Lung (tissue), 12 donors: Measurements from ENCODE around the gene C4orf50. TPM values are rescaled to one million over a fixed set of nuclear protein-coding genes. Genes with fewer than 3 reads are reported as not detected.

Experiments used
- ATAC-seq: fragments of 200-7000 bp; cut with Tn5 transposase; one replicate; pipeline ENCODE4 v1.9.1; 2020; ENCODE audit warnings: moderate number of reproducible peaks; ENCODE audit not compliant: insufficient read depth, low FRiP score
- DNase-seq, 3 donors: peaks; one replicate each; pipeline ENCODE4 v3.0.0-alpha.2; 2013 to 2017
- H3K27ac ChIP-seq, 2 donors: one replicate each; pipeline ENCODE4 v1.5.1; 2013; ENCODE audit warnings: mild to moderate bottlenecking in 2 of 2, moderate library complexity in 2 of 2, control low read depth in 1 of 2, inconsistent platforms in 1 of 2, low read depth in 1 of 2, low read length in 1 of 2
- H3K27me3 ChIP-seq, 3 donors: one replicate each; pipeline ENCODE4 v1.5.1; 2013; ENCODE audit warnings: low read length in 2 of 3; ENCODE audit not compliant: control insufficient read depth in 3 of 3, insufficient read depth in 3 of 3
- H3K36me3 ChIP-seq, 4 donors: one replicate each; pipeline ENCODE4 v1.5.1; 2013; ENCODE audit warnings: low read length in 4 of 4, mild to moderate bottlenecking in 1 of 4, moderate library complexity in 1 of 4; ENCODE audit not compliant: control insufficient read depth in 4 of 4, insufficient read depth in 4 of 4
- H3K4me1 ChIP-seq, 5 donors: one replicate each; pipeline ENCODE4 v1.5.1; 2013; ENCODE audit warnings: low read length in 5 of 5, mild to moderate bottlenecking in 2 of 5, moderate library complexity in 1 of 5; ENCODE audit not compliant: control insufficient read depth in 5 of 5, insufficient read depth in 5 of 5
- H3K4me3 ChIP-seq: one replicate; pipeline ENCODE4 v1.5.1; 2013; ENCODE audit warnings: mild to moderate bottlenecking, control low read depth, moderate library complexity
- H3K9ac ChIP-seq, 2 donors: one replicate each; pipeline ENCODE4 v1.5.1; 2013; ENCODE audit warnings: low read length in 2 of 2, control low read depth in 1 of 2; ENCODE audit not compliant: insufficient read depth in 1 of 2
- H3K9me3 ChIP-seq, 4 donors: one replicate each; pipeline ENCODE4 v1.5.1; 2013; ENCODE audit warnings: low read length in 3 of 4, mild to moderate bottlenecking in 1 of 4, moderate library complexity in 1 of 4; ENCODE audit not compliant: control insufficient read depth in 4 of 4, insufficient read depth in 3 of 4
- CTCF ChIP-seq: IDR thresholded peaks from 2 replicates; pipeline ENCODE4 v1.5.1; 2012; ENCODE audit warnings: mild to moderate bottlenecking; ENCODE audit errors: control extremely low read depth, extremely low read depth
- WGBS, 2 donors: extraction: QIAGEN DNeasy Blood & Tissue Kit; methylation state at CpG; one replicate each; pipeline ENCODE4 v1.1.7; 2013; 5-methylcytosine and 5-hydroxymethylcytosine counted together
- polyA plus RNA-seq, 2 donors: library from polyadenylated mRNA; stranded (reverse); fragments of 200-250 nt; gene quantifications; one replicate each; pipeline ENCODE4 v1.2.1, GENCODE V29; 2013
- total RNA-seq, 2 donors: library from RNA; depleted of rRNA in 1 of 2; stranded (reverse); fragments of >200 nt in 1 of 2; gene quantifications; one replicate each; pipeline ENCODE4 v1.2.1, GENCODE V29; 2014 to 2021
- donor health status: control.
- donor health status: control.
- donor health status: Bipolar disorder and iron deficiency.
- donor health status: healthy.
- donor health status: DM: yes; HTN: yes; CAD: no.

The C4orf50 gene
- total and polyA plus RNA-seq, 4 donors, result 0.02 to 0.04 (median 0.03) TPM

GRCh38 chr4:5921101-5921980, 96.9 kb downstream of the C4orf50 start:
- no peak overlapping the region for H3K4me3 ChIP-seq
- 38 to 48% methylated on average over 16 of the region's 16 CpGs for WGBS, 2 donors

GRCh38 chr4:5919571-5919970, 98.7 kb downstream of the C4orf50 start:
- Histone ChIP-seq H3K4me1 (no peaks in the 10 kb centered on the region), H3K9me3 (peaks cover 0 to 11% (median 0%) of the 10 kb centered on the region in 4 donors), H3K27me3 (peaks cover 0 to 9% (median 4%) of the 10 kb centered on the region in 3 donors), H3K9ac (no peak overlapping the region), H3K4me3 (no peak overlapping the region), H3K36me3 (no peaks in the 10 kb centered on the region), H3K27ac (no peak overlapping the region)
- no peak for TF ChIP-seq CTCF
- 88 to 89% methylated on average over 7 of the region's 7 CpGs for WGBS, 2 donors
- ATAC-seq, result no peak
- DNase-seq, result no peak

More at GRCh38 chr4:5921101-5921980, 96.9 kb downstream of the C4orf50 start:
- H3K9me3 ChIP-seq, result peaks cover 0 to 6% (median 0%) of the 10 kb centered on the region in 4 donors
- H3K27me3 ChIP-seq, result peaks cover 0 to 7% (median 4%) of the 10 kb centered on the region in 3 donors
- no peak for DNase-seq
- ATAC-seq, result no peak
- H3K9ac ChIP-seq, result no peak overlapping the region
- no peak overlapping the region for H3K27ac ChIP-seq
- no peaks in the 10 kb centered on the region for H3K4me1 ChIP-seq
- TF ChIP-seq CTCF, result no peak
- H3K36me3 ChIP-seq, result no peaks in the 10 kb centered on the region

- DNase-seq, result no peak
- WGBS, 2 donors, result 86 to 89% methylated on average over 8 of the region's 8 CpGs
- no peaks in the 10 kb centered on the region for H3K36me3 ChIP-seq
- peaks cover 0 to 9% (median 4%) of the 10 kb centered on the region in 3 donors for H3K27me3 ChIP-seq
- ATAC-seq, result no peak
- no peaks in the 10 kb centered on the region for H3K4me1 ChIP-seq
- H3K9ac ChIP-seq, result no peak overlapping the region
- H3K27ac ChIP-seq, result no peak overlapping the region
- peaks cover 0 to 11% (median 0%) of the 10 kb centered on the region in 4 donors for H3K9me3 ChIP-seq
- H3K4me3 ChIP-seq, result no peak overlapping the region
- no peak for TF ChIP-seq CTCF
Observed at GRCh38 chr4:5919044-5919443, 99.2 kb downstream of the C4orf50 start.
